ENCODE data around the gene POLE.

Gene POLE

GRCh38 chr12:132675757-132676432, 11.2 kb downstream of the POLE start:
- DNase-seq, result no peak

DNA sequence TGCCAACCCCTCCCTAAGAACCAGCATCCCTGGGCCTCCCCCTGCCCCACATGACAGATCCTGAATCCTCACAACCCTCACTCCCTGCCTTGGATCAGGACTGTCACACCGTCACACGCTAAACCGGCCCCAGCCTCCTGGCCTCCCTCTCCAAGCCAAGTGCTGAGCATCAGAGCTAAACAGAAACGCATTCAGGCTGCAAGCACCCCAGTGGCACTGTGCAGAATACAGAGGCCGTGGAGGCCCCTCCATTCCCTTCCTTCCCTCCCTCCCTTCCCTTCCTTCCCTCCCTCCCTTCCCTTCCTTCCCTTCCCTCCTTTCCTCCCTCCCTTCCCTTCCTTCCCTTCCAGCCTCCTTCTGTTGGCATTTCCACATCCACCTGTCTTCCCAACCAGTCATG, 12.6 kb downstream of the POLE start:
- no peak for DNase-seq

DNA sequence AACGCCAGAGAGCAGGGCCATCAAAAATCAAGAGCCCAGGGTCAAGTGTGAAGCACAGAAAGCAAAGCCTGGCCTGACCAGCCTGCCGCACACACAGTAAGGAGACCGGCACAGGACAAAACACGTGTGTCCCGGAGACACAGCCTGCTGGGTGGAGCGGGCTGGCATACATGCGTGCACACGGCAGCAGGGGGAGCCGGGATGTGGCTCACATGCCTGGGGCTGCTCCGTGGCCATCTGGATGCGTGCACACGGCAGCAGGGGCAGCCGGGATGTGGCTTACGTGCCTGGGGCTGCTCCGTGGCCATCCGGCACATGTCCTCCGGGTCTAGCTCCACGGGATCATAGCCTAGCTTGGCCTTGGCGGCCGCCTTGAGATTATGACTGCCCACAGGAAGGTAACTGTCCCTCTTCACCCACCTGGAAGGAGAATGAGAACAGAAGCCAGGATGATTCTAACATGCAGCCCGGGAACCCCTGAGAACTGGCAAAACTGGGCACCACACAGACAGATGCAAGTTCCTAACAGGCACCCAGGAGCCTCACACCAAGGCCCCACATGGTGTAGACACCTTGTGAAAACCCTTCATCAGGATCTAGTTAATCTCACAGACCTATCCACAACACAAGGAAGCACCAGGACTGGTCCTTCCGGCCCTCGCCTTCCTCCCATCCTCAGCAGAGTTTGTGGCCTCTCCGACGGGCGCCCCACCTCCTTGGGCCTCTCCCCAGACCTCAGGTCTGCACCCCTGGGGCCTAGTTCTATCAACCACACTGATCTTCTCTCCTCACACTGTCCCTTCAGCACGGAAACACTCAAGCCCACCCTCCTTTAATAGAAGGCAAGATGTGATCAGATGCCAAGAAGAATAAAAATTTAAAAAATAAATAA, 13.6 kb downstream of the POLE start:
- no peak for DNase-seq

DNA sequence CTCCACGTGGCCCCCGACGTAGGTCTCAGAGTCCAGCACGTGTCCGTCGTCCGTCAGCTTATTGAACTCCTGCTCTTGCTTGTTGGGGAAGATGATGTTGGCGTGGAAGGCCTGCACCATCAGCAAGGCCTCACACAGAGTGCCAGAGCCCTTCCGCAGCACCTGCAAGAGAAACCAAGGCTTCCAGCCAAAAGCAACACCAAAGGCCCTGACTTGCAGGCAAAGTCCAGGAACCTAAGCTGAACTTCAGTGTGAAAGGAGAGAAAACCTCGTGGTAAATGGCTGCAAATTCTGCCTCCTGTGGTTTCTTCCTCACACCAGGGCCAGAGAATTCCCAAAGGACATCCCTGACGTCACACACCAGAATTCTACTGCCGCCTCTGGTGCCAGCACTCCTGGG, 14.5 kb downstream of the POLE start:
- no peak for DNase-seq

DNA sequence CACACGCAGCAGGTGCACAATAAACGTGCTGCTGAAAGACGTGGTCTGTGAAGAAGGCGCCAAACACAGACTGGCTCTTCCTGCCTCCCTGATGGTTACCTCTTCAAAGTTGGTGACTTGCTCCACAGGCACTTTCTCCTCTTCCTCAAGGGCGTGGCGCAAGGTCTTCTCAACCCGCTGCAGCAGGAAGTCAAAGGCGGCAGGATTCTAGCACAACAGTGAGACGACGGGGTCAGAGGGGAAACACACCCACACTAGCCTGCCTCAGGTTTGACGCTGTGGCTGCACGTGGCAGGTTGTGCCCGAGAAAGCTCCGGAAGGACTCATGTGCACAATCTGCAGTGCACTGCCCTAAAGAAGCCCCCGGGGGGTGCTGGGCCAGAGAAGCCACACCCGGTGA, 15.0 kb downstream of the POLE start:
- DNase-seq, result no peak

DNA sequence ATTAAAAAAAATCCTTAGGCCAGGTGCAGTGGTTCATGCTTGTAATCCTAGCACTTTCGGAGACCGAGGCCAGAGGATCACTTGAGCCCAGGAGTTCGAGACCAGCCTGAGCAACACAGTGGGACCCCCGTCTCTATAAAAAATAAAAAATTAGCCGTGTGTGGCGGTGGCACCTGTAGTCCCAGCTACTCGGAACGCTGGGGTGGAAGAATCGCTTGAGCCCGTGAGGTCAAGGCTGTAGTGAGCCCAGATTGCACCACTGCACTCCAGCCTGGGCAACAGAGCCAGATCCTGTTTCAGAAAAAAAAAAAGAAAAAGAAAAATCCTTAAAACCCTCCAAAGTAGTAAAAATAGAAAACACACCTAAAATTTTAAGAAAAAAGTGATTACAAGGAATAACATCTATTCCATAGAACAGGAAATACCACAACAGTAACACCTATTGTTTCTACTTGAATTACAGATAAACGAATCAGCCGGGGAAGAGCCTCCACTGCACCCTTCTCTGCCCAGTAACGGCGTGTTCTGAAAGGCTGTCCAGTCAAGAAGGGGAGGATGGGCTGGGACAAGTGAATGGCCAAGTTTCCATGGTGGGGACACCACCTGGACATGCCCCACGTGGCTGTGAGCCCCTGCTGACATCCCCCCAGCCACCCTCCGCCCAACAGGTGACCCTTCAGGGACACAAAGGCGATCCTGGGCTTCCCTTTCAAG, 17.8 kb downstream of the POLE start:
- no peak for DNase-seq

GRCh38 chr12:132668191-132669088, 18.7 kb downstream of the POLE start:
- DNase-seq, result no peak

- no peak for DNase-seq
These were observed 21.3 kb downstream of the POLE start for GRCh38 chr12:132665794-132666193.

DNA sequence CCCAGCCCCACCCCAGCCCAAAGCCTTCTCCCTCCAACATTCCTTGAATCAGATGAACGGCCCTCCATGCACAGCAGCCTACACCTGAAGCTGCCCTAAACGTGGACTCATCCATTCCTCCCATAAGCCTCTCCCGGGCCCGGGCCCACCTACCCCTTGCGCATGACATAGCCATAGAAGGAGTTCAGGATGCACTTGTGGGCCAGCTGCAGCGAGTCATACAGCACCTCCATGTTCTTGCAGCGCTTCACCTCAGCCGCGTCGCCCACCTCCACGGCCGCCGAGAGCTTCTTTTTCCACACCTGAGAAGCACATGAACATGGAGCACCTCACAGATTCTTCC, 22.0 kb downstream of the POLE start:
- no peak for DNase-seq

- no peak for DNase-seq
These were observed 22.7 kb downstream of the POLE start for GRCh38 chr12:132664206-132665148.

- no peak for DNase-seq
These were observed 24.0 kb downstream of the POLE start for GRCh38 chr12:132662901-132663755.

DNA sequence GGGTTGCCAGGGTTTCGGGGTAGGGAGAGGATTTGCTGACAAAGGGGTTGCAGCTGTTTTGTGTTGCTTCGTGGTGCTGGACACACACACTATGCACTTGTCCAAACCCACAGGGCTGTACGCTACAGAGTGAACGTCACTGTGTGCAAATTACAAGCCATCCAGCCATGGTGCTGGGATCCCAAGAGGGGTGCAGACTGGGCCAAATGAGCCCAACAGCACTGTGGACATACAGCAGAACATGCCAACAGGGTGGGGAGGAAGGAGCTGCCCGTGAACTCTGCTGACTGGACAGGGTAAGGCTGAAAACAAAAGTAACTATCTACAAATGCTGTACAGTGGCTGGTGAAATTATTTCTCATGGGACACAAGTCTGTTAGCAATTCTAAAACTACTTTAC, 25.2 kb downstream of the POLE start:
- no peak for DNase-seq

DNA sequence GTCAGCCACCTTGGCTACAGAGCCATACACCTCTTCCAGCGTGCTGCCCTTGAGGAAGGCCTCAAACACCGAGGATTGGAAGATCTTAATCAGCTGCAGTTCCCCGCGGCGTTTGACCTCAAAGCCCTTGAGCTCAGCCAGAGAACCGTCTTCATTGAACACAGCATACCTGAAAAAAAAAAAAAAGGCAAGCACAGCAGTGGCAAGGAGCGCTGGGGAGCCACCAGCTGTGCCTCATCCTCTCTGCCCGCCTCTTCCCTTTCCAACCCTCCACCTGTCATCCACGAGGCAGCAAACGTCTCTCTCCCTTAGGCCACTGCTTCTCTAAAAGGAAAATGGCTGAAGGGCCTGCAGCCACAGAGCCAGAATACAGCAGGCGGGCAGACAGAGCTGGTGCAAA, 26.1 kb downstream of the POLE start:
- no peak for DNase-seq

GRCh38 chr12:132660052-132660451, 27.1 kb downstream of the POLE start:
- no peak for DNase-seq

DNA sequence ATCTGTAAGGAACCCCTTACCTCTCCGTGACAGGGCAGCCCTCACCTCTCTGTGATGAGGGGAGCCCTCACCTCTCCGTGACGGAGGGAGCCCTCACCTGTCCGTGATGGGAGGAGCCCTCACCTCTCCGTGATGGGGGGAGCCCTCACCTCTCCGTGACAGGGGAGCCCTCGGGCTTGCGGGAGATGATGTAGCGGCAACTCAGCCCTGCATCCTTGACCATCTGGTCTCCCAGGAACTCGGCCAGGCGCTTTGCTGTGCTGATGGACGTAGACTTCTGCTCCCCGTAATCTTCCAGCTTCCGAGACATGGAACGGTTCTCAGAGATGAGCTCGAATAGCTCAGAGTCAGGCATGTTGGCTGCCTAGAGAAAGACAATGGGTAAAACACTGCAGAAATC, 28.0 kb downstream of the POLE start:
- DNase-seq, result no peak

GRCh38 chr12:132658149-132658894, 28.8 kb downstream of the POLE start:
- DNase-seq, result no peak

DNA sequence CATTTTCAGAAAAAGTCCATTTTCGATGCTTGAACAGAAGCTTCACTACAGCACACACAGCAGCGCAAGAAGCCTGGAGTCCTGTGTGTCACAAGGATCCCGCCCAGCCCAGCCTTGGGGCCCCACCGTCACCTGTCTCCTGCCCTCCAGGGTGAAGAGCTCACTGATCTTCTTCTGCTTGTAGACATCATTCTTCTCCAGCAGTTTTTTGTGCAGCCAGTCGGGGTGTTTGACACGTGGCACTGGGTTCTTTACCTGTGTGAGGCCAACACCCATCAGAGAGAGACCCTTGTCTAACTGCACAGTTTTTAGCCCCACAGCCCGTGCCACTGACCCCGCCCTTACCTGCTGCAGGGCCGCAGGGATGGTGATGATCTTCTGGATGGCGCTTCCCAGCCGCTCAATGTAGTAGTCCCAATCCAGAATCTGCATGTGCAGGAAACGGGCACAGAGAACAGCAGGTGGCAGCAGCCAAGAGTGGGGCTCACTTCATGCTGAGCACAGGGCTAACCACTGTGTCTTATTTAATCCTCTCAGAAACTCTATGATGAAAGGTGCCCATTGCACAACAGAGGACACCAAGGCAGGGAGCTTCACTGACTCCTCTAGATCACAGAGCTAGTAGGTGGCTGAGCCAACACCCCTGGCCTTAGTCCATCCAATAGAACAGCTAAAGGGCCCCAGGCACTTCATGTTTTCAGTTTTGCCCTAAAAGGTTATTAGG, 30.0 kb downstream of the POLE start:
- no peak for DNase-seq

DNA sequence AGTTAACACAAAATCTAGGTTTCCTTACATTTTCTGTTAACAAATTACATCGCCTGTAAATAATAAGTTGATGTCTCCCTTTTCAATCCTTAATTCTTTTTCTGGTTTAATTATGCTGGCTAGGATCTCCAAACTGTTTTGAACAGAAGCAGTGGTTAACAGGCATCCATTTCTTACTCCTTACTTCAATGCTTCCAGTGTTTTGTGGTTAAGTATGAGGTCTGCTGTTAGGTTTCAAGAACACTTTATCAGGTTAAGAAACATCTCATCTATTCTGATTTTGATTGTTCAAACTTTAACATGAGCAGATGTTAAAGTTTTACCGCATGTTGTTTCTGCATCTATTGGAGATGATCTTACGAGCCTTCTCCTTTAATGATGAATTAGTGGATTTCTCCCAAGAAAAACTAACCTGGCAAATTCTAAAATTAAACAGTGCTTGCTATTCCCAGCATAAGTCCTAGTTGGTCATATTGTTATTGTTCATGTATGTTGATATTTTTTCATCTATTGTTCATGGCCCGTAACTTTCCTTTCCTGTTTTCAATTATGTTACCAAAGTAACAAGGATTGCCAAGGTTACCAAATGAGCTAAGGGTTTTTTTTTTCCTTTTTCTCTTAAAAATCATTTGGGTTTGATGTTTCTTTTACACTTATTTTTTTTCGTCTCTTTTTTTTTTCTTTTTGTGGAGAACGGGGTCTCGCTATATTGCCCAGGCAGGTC, 33.4 kb downstream of the POLE start:
- no peak for DNase-seq

All from T-helper 9 cell (primary cell).